HG02678 (cell line): ENCODE results near the gene ALG8.
"Not testable (repeated sequence)": the region's sequence is repeated elsewhere in the genome, so short reads cannot be mapped to it uniquely, and the experiment has no call there.

Experiments
- ATAC-seq: cut with Tn5 transposase; IDR thresholded peaks from one replicate; pipeline ENCODE4 v1.9.1; 2021; ENCODE audit warnings: mild to moderate bottlenecking, moderate library complexity; ENCODE audit not compliant: unreplicated experiment

ALG8 gene

DNA sequence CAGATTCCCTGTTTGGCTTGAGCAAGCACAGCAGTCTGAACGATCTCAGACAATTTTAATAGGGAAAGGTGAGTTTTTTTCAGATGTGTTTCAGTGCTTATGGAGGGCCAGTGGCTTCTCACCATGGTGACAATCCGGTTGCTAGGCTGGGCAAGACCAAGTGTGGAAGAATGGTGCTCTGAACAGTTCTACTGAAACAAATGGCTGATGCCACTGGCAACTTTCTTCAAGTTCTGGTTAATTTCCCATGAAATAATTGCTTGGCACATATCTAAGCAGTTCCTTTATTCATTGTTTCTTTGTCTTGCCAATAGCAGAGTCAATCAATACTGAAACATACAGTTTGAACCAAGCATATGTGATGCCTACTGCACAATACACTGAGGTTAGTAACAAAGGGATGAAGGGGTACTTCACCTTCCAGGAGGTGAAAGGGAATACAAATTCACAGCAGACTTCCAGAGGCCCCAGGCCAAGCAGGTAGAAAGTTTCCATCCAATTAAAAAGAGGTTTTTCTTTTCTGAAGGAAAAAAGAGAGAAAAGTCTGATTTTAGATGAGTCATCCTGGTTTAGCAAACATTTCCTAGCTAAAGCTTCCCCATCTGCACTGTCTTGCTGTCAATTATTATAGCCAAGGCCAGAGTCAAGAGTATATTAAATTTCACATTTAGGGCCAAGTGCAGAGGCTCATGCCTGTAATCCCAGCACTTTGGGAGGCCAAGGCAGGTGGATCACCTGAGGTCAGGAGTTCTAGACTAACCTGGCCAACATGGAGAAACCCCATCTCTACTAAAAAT, 38.6 kb downstream of the ALG8 start:
- ATAC-seq, result no peak

DNA sequence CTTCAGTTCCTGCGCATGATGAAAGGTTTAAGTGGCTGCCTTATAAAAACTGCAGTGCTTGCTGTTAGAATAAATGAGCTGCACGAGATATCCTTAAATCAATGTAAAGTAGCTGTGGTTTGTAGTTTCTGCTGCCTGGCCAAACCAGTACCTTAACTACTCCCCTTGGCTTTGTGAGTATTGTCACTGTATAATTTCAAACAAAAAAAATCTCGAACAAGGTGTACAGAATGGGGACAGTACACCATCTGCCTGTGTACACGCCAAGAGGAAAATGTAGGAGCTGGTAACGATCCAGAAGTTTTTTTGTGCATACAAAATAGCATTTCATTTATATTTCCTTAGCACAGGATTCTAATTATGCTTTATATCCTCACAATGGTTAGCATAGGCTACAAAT, 39.2 kb downstream of the ALG8 start:
- ATAC-seq, result no peak

DNA sequence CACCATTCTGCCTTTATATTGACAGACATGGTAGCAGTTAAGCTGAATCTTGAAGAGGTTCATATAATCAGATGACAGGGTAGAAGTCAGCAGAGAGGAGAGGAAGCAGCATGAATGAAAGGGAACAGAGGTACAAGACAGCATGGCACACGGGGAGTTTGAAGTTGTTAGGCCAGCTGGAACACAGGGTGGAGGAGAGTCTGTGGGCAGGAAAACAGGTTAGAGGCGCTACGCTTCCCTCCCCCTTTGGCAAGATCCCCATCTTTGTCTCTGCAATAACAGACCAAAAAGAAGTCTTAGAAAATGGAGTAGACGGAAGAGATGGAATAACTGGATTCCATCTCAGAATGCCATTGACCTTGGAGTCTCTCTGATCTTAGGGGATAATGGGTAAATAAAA, 39.8 kb downstream of the ALG8 start:
- ATAC-seq, result no peak

DNA sequence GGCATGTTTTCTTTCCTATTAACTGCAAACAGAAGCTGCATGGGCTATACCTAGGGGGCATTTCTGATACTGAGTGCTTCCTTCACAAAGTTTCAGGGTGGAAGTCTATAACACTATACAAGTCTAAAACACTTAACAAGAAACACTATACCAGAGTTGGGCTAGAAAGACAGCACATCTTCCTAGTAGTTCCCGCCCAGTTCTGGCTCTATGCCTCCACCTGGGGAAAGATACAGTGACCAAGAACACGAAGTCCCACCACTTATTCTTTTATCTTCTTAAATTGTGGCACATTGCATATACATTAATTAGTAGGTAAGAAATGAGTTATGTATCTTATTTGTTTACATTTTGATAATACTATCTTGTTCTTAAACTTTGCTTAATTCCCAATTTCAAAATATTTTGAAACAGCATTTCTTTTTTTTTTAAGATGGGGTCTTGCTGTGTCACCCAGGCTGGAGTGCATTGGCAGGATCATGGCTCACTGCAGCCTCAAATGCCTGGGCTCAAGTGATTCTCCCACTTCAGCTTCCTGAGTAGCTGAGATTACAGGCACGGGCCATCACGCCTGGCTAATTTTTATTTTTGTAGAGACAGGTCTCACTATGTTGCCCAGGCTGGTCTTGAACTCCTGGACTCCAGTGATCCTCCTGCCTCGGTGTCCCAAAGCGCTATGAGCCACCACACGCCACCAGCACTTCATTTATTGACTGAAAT, 41.6 kb downstream of the ALG8 start:
- no peak for ATAC-seq

DNA sequence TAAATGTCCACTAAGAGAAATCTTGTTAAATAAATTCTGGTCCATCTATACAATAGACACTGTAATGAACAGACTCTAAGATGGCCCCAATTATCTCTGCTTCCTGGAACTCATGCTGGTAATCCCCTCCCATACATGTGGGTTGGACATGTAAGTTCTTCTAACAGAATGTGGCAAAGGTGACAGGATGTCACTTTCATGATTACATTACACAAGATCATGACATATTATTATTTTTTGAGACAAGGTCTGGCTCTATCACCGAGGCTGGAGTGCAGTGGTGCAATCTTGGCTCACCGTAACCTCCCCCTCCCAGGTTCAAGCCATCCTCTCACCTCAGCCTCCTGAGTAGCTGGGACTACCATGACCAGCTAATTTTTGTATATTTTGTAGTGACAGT, 45.2 kb downstream of the ALG8 start:
- ATAC-seq, result no peak

DNA sequence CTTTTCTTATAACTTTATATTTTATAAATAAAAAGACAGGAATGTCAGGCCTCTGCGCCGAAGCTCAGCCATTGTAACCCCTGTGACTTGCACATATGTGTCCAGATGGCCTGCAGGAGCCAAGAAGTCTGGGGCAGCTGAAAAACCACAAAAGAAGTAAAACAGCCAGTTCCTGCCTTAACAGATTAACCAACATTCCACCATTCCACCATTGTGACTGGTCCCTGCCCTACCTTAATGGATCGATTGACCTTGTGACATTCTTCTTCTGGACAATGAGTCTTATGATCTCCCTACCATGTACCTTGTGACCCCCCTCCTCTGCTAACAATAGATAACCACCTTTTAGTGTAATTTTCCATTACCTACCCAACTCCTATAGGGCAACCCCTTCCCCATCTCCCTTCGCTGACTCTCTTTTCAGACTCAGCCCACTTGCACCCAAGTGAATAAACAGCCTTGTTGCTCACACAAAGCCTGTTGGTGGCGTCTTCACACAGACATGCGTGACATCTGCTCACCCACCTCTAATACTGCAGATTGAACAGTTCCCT, 52.8 kb downstream of the ALG8 start:
- ATAC-seq, result not testable (repeated sequence)

DNA sequence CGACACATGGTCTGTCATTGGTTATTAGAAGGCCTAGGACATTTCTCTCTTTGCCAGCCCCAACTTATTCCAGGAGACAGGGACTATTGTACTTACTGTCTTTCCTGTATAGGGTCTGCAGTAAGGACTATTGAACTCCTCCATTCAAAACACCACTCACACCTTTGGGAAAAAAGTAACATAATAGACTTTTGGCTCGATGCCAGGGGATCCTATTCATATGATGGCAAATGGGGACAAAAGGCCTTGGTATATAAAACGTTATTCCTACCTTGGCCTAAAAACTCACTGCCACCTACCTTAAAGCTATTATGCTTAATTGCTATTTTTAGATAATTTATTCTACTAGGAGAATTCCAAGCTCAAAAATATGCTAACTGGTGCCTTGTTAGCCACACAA, 53.5 kb downstream of the ALG8 start:
- no peak for ATAC-seq

DNA sequence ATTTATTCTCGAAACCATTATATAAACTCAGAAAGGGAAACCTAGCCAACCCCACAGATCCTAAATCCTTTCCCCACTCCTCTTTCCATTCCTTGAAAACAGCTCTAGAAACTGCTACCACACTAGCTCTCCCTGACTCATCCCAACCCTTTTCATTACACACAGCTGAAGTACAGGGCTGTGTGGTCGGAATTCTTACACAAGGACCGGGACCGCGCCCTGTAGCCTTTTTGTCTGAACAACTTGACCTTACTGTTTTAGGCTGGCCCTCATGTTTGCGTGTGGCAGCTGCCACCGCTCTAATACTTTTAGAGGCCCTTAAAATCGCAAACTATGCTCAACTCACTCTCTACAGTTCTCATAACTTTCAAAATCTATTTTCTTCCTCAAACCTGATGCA, 54.9 kb downstream of the ALG8 start:
- ATAC-seq, result not testable (repeated sequence)

DNA sequence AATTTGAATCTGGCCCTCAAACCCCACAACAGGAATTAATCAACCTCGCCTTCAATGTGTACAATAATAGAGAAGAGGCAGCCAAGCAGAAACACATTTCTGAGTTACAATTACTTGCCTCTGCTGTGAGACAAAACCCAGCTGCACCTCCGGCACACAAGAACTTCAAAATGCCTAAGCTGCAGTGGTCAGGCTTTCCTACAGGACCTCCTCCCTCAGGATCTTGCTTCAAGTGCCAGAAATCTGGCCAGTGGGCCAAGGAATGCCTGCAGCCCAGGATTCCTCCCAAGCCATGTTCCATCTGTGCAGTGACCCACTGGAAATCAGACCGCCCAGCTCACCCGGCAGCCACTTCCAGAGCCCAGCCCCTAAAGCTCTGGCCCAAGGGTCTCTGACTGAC, 56.4 kb downstream of the ALG8 start:
- no peak for ATAC-seq

DNA sequence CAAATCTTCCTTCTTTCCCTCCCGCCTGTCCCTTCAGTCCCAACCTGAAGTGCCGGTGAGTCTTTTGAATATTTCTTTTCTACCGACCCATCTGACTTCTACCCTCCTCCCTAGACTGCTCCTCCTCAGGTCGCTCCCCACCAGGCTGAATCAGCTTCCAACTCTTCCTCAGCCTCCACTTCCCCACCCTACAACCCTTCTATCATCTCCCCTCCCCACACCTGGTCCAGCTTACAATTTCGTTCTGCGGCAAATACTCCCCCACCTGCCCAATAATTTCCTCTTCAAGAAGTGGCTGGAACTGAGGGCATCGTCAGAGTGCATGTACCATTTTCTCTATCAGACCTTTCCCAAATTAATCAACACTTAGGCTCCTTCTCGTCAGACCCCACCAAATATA, 57.3 kb downstream of the ALG8 start:
- no peak for ATAC-seq

DNA sequence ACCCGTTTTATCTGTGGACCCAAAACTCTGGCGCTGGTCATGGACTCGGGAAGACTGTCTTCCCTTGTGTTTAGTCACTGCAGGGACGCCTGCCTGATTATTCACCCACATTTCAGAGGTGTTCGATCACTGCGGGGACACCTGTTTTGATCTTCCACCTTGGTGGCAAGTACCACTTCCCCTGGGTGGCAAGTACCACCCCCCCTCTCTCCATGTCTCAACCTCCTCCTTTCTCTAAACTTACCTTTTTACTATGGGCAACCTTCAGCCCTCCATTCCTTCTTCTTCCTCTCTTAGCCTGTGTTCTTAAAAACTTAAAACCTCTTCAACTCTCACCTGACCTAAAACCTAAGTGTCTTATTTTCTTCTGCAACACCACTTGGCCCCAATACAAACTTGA, 57.8 kb downstream of the ALG8 start:
- no peak for ATAC-seq

DNA sequence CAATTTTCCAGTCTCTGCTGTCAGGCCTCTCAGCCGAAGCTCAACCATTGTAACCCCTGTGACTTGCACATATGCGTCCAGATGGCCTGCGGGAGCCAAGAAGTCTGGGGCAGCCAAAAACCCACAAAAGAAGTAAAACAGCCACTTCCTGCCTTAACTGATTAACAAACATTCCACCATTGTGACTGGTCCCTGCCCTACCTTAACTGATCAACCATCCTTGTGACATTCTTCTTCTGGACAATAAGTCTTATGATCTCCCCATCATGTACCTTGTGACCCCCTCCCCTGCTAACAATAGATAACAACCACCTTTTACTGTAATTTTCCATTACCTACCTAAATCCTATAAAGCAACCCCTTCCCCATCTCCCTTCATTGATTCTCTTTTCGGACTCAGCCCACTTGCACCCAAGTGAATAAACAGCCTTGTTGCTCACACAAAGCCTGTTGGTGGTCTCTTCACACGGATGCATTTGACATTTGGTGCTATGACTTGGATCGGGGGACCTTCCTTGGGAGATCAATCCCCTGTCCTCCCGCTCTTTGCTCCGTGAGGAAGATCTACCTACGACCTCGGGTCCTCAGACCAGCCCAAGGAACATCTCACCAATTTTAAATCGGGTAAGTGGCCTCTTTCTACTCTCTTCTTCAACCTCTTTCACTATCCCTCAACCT, 58.5 kb downstream of the ALG8 start:
- ATAC-seq, result no peak

DNA sequence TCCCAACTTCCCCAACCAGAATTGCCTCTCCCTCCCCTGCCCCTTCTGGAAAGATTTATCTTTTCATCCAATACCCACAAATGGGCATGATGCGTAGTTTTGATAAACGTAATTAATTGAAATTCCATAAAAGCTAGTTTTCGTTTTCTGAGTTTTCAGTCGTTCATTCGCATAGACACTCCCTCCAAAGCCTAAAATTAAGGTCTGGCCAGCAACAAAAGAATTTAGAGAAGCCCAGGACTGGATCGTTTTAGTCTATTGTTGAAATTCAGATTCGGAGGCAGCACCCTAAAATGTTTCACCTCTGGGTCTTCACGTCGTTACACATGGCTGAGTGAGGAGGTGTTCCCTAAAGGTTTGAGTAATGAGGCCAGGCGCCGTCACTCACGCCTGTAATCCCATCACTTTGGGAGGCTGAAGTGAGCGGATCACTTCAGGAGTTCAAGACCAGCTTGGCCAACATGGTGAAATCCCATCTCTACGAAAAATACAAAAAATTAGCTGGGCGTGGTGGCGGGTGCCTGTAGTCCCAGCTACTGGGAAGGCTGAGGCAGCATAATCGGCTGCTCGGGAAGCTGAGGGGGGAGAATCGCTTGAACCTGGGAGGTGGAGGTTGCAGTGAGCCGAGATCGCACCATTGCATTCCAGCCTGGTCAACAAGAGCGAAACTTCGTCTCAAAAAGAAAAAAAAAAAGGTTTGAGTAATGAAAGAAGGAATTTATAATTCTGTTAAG, 59.2 kb downstream of the ALG8 start:
- no peak for ATAC-seq

DNA sequence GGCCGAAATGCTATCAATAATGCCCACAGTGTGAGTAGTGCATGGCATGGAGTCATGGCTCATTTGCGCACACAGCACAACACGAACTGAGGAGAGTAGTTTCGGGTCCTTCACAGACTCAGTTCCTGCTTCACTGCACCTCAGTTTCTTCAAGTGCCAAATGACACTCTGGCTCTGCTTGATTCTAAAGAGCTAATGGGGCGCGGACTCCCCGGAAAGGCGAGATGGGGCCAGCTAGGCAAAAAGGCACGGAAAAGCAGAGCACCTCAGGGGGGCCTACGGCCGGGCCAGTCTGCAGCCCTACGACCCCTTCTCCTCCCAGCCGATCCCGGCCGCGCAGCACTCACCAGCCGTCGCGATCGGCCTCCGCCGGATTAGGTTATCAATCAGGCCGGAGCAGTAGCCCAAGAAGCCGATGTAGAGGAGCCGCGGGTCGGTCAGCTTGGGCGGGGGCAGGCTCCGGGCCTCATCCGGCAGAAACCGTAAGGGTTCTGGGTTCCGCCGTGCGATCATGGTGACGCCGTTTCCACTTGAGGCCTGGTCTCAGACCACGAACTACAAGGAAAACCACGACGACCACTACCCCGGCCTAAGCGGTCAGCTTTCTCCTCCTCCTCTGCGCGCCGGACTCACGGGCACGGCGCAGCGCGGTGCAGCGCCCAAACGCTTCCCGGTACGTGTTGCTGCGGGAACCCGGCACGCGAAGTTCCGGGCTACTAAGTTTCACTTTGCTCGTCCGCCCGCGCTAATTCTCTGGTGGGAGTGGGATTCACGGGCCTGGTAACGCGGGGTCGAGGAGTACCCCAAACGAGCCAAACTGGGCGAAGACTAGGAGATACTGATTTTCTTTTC, 60.0 kb downstream of the ALG8 start, which contains the start of gene NDUFC2:
NDUFC2 (minus strand) TSS at position 631 of the 852 bp plus-strand sequence; CDS start at position 513, 118 bp downstream.
- ATAC-seq, result peak; percentile 88

DNA sequence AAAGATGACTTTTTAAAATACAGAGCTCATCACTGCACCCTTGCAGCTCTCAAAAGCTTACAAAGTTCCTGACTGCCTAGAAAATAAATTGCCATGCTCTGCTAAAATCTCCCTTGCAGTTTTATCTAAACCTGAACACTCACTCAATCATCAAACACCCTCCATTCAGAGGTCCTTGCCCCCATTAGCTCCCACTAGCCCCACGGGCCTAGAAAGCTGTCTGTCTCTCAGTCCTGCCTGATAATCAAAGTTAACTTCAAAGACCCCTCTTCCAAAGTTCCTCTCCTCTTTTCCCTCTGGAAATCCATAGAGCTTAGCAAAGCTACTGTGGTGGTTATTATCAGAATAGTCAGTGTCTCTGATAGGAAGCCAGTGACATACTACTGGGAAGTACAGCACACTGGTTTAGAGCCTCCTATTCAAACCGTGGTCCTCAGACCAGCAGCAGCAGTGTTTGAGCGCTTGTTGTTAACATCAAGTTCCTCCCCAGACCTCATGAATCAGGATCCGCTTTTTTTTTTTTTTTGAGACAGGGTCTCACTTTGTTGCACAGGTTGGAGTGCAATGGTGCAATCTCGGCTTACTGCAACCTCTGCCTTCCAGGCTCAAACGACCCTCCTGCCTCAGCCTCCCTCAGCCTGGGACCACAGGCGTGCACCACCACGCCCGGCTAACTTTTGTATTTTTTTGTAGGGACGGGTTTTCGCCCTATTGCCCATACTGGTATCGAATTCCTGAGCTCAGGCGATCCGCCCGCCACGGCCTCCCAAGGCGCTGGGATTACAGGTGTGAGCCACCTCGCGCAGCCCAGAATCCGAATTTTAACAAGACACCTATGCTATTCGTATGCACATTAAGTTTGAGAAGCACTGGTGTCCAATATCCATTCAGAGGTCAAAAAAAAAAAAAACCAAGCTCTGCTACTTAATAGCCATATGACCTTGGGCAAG, 60.9 kb downstream of the ALG8 start:
- no peak for ATAC-seq

DNA sequence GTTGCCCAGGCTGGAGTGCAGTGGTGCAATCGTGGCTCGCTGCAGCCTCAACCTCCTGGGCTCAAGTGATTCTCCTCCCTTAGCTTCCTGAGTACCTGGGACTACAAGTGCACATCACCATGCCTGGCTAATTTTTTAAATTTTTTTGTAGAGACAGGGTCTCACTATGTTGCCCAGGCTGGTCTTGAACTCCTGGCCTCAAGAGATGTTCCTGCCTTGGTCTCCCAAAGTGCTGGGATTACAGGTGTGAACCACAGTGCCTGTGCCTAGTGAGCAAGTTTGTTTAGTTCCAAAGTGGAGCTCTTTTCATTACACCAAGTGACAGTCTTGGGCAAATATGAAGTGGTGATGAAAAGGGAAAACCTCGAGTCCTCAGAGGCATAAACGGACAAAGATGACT, 61.8 kb downstream of the ALG8 start:
- ATAC-seq, result not testable (repeated sequence)

DNA sequence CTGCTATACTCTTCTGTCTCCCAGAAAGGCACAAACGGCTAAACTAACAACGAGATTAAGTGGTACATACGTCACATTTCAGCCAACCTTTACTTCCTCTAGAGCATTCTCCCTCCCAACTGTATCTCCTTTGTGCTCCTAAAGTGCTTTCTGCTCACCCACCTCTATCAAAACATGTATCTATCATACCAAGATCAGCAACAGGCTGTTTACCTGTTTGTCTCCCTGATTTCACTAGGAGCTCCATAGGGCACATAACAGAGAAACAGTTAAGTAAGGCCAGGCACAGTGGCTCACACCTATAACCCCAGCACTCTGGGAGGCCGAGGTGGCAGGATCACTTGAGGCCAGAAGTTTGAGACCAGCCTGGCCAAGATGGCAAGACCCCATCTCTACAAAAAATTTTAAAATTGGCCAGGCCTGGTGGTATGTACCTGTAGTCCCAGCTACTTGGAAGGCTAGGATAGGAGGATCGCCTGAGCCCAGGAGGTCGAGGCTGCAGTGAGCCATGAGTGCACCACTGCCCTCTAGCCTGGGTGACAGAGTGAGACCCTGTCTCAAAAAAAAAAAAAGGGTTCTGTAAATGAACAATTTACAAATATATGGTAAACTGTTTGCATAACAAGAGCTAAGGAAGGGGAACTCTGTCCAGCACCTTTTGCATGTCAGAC, 62.6 kb downstream of the ALG8 start:
- ATAC-seq, result no peak

DNA sequence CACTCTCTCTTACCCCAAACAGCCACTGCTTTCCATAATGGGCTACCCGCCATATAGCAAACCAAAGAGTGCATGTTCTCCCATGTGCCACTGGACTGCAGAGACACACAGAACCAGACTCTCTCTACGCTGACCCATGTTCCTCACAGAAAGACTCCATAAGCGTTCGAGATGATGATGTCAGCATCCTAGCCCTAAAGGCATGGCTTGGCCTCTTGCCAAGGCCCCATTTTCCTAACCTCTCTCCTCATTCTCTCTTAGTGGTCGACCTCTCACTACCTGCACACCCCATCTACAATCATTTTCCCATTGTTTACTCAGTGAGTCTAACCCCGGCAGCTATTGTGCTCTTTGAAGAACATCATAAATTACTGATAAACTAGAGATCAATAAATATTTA, 64.7 kb downstream of the ALG8 start:
- no peak for ATAC-seq
